ENCODE measurements around the gene SLC13A4.

SLC13A4 gene

DNA sequence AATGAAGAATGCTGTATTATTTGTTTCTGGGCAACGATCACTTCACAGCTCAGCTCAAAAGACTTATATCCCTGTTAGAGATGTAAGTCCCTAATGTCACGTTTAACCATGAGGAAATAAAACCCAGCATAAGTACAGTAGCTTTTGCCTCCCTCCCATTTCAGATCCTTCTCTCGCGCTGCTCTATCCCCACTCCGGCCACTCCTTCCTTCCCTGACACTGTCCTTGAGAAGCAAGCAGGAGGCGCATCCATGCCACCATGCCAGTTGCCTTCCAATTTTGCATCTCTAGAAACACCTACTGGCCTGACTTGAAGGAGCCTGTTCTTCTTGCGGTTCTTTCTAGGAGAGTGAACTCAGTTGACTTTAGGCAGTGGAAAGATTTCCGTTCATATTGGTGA lies 19.4 kb upstream of the SLC13A4 start:
- Histone ChIP-seq H3K36me3 (ENCODE audit: control insufficient read depth in 2 of 2, insufficient read depth in 1 of 2, low read length in 2 of 2) (no peaks in the 10 kb centered on the region), H3K4me1 (ENCODE audit: control insufficient read depth, insufficient read depth, low read length) (no peaks in the 10 kb centered on the region), H3K27ac (ENCODE audit: extremely low read depth, low read depth, low read length) (no peak overlapping the region), H3K9me3 (ENCODE audit: control insufficient read depth, insufficient read depth, low read depth, low read length) (no peaks in the 10 kb centered on the region), H3K4me3 (ENCODE audit: low read depth, low read length) (no peak overlapping the region)
- no peak for TF ChIP-seq ZNF837 (tag by site-specific recombination; IDR thresholded peaks at IDR 0.05)
- no peak for TF ChIP-seq ZNF341 (tag by site-specific recombination; IDR thresholded peaks at IDR 0.05; ENCODE audit: low read depth)
- no peak for TF ChIP-seq ZNF600 (tag by site-specific recombination; IDR thresholded peaks at IDR 0.05)
- no peak for TF ChIP-seq ZBTB1 (tag by site-specific recombination; IDR thresholded peaks at IDR 0.05)
- TF ChIP-seq ZNF114 (tag by site-specific recombination; IDR thresholded peaks at IDR 0.05) = no peak
- no peak for TF ChIP-seq ZNF426 (tag by site-specific recombination; IDR thresholded peaks at IDR 0.05)
- TF ChIP-seq, protein P1, sequence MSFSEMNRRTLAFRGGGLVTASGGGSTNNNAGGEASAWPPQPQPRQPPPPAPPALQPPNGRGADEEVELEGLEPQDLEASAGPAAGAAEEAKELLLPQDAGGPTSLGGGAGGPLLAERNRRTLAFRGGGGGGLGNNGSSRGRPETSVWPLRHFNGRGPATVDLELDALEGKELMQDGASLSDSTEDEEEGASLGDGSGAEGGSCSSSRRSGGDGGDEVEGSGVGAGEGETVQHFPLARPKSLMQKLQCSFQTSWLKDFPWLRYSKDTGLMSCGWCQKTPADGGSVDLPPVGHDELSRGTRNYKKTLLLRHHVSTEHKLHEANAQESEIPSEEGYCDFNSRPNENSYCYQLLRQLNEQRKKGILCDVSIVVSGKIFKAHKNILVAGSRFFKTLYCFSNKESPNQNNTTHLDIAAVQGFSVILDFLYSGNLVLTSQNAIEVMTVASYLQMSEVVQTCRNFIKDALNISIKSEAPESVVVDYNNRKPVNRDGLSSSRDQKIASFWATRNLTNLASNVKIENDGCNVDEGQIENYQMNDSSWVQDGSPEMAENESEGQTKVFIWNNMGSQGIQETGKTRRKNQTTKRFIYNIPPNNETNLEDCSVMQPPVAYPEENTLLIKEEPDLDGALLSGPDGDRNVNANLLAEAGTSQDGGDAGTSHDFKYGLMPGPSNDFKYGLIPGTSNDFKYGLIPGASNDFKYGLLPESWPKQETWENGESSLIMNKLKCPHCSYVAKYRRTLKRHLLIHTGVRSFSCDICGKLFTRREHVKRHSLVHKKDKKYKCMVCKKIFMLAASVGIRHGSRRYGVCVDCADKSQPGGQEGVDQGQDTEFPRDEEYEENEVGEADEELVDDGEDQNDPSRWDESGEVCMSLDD (tag by site-specific recombination; IDR thresholded peaks at IDR 0.05) = no peak
- no peak for TF ChIP-seq ZNF658 (tag by site-specific recombination; IDR thresholded peaks at IDR 0.05)
- TF ChIP-seq, protein P2, sequence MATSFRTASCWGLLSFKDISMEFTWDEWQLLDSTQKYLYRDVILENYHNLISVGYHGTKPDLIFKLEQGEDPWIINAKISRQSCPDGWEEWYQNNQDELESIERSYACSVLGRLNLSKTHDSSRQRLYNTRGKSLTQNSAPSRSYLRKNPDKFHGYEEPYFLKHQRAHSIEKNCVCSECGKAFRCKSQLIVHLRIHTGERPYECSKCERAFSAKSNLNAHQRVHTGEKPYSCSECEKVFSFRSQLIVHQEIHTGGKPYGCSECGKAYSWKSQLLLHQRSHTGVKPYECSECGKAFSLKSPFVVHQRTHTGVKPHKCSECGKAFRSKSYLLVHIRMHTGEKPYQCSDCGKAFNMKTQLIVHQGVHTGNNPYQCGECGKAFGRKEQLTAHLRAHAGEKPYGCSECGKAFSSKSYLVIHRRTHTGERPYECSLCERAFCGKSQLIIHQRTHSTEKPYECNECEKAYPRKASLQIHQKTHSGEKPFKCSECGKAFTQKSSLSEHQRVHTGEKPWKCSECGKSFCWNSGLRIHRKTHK (tag by site-specific recombination; IDR thresholded peaks at IDR 0.05) = no peak
- TF ChIP-seq ZNF549 (tag by site-specific recombination; IDR thresholded peaks at IDR 0.05) = no peak
- TF ChIP-seq, protein P3, sequence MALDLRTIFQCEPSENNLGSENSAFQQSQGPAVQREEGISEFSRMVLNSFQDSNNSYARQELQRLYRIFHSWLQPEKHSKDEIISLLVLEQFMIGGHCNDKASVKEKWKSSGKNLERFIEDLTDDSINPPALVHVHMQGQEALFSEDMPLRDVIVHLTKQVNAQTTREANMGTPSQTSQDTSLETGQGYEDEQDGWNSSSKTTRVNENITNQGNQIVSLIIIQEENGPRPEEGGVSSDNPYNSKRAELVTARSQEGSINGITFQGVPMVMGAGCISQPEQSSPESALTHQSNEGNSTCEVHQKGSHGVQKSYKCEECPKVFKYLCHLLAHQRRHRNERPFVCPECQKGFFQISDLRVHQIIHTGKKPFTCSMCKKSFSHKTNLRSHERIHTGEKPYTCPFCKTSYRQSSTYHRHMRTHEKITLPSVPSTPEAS (tag by site-specific recombination; IDR thresholded peaks at IDR 0.05) = no peak
- TF ChIP-seq ZNF391 (tag by site-specific recombination; IDR thresholded peaks at IDR 0.05; ENCODE audit: borderline replicate concordance, low read depth) = no peak
- TF ChIP-seq ZNF202 (tag by site-specific recombination; IDR thresholded peaks at IDR 0.05; ENCODE audit: borderline replicate concordance) = no peak
- CTCF ChIA-PET = interaction anchor here (0.7 kb wide), 1 partner anchor 404 kb away, joined by 3 read pairs; no protein-coding TSS in a partner anchor
- POLR2A ChIA-PET = no interaction called here

DNA sequence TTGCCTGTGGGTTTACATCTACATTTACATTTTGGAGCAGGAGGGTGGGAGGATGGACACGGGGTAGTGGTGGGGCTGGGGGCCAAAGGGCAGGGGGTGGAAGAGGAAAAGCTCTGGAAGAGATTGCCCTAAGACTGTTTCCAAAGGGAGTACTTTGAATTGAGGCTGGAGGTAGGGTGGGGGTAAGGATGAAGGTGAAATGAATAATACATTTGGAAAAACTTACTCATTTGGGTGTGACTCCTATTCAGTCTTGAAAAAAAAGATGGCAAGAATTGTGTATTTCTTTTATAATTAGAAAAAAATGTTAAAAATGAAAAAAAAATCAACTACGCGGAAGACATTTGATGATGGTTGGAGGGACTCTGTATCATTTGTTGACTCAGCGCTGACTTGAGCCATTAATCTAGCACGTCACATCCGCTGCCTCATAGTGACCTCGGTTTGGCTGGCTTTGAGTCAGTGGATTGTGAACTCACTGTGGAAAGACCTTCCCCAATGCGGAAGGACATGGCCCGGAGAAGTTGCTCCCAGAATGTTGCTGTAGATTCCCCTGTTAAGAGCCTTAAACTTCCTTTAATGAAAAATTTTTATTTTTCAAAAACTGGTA lies 17.8 kb upstream of the SLC13A4 start:
- Histone ChIP-seq H3K4me3 (ENCODE audit: low read depth, low read length) (no peak overlapping the region), H3K4me1 (ENCODE audit: control insufficient read depth, insufficient read depth, low read length) (no peaks in the 10 kb centered on the region), H3K36me3 (ENCODE audit: control insufficient read depth in 2 of 2, insufficient read depth in 1 of 2, low read length in 2 of 2) (no peaks in the 10 kb centered on the region), H3K27ac (ENCODE audit: extremely low read depth, low read depth, low read length) (no peak overlapping the region), H3K9me3 (ENCODE audit: control insufficient read depth, insufficient read depth, low read depth, low read length) (no peaks in the 10 kb centered on the region)
- ChIA-PET CTCF (interaction anchor here (0.6 to 1.1 kb wide), 3 partner anchors 9 to 564 kb away, joined by 3 read pairs; no protein-coding TSS in a partner anchor), POLR2A (no interaction called here)
- TF ChIP-seq, protein P4, sequence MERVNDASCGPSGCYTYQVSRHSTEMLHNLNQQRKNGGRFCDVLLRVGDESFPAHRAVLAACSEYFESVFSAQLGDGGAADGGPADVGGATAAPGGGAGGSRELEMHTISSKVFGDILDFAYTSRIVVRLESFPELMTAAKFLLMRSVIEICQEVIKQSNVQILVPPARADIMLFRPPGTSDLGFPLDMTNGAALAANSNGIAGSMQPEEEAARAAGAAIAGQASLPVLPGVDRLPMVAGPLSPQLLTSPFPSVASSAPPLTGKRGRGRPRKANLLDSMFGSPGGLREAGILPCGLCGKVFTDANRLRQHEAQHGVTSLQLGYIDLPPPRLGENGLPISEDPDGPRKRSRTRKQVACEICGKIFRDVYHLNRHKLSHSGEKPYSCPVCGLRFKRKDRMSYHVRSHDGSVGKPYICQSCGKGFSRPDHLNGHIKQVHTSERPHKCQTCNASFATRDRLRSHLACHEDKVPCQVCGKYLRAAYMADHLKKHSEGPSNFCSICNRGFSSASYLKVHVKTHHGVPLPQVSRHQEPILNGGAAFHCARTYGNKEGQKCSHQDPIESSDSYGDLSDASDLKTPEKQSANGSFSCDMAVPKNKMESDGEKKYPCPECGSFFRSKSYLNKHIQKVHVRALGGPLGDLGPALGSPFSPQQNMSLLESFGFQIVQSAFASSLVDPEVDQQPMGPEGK (tag by site-specific recombination; IDR thresholded peaks at IDR 0.05) = no peak
- TF ChIP-seq, protein P5, sequence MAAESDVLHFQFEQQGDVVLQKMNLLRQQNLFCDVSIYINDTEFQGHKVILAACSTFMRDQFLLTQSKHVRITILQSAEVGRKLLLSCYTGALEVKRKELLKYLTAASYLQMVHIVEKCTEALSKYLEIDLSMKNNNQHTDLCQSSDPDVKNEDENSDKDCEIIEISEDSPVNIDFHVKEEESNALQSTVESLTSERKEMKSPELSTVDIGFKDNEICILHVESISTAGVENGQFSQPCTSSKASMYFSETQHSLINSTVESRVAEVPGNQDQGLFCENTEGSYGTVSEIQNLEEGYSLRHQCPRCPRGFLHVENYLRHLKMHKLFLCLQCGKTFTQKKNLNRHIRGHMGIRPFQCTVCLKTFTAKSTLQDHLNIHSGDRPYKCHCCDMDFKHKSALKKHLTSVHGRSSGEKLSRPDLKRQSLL (tag by site-specific recombination; IDR thresholded peaks at IDR 0.05) = no peak
- TF ChIP-seq ZNF629 (tag by site-specific recombination; IDR thresholded peaks at IDR 0.05) = no peak
- TF ChIP-seq ZNF830 (tag by site-specific recombination; IDR thresholded peaks at IDR 0.05; ENCODE audit: low read depth) = no peak
- peak; percentile 85 for TF ChIP-seq ZNF529 (tag by site-specific recombination; IDR thresholded peaks at IDR 0.05; ENCODE audit: insufficient replicate concordance)
- TF ChIP-seq ZFP69B (tag by site-specific recombination; IDR thresholded peaks at IDR 0.05) = no peak
- TF ChIP-seq ZNF311 (tag by site-specific recombination; IDR thresholded peaks at IDR 0.05; ENCODE audit: borderline replicate concordance) = no peak
